Activated naive CD4-positive, alpha-beta T cell treated with anti-CD3 and anti-CD28 coated beads, Interleukin-2, amount 50 U/mL, for 72 hours (primary cell): Measurements from ENCODE around the gene PTPRD. TPM values are rescaled to one million over a fixed set of nuclear protein-coding genes. Genes with fewer than 3 reads are reported as not detected.

ENCODE experiments used
- ATAC-seq, 2 donors: fragments of 150-1000 bp; cut with Tn5 transposase; 2 replicates each; pipeline ENCODE4 v1.10.0; 2021; ENCODE audit warnings: mild to moderate bottlenecking in 2 of 2, moderate library complexity in 2 of 2
- DNase-seq, 2 donors: peaks; one replicate each; pipeline ENCODE4 v3.0.0; 2021 to 2022; ENCODE audit warnings: low spot score in 2 of 2
- H3K27ac Mint-ChIP-seq, 2 donors: one replicate each; pipeline ENCODE4 v1.8.0; 2022; ENCODE audit warnings: mild to moderate bottlenecking in 2 of 2, mixed read lengths in 2 of 2
- H3K36me3 Mint-ChIP-seq, 2 donors: one replicate each; pipeline ENCODE4 v1.8.0; 2022; ENCODE audit warnings: mixed read lengths in 2 of 2
- H3K9me3 Mint-ChIP-seq, 2 donors: one replicate each; pipeline ENCODE4 v1.8.0; 2022; ENCODE audit warnings: mixed read lengths in 2 of 2
- total RNA-seq, 2 donors: library from RNA; stranded (reverse); gene quantifications; one replicate each; pipeline ENCODE4 v1.2.3, GENCODE V29; 2022

PTPRD gene
- total RNA-seq, 2 donors from 2014 or later, result not detected

GRCh38 chr9:10008101-10008799 is 604.6 kb downstream of the PTPRD start:
- Mint-ChIP-seq H3K36me3 (no peaks in the 10 kb centered on the region), H3K9me3 (peaks cover 0 to 1% of the 10 kb centered on the region in 2 donors)
- ATAC-seq, result no peak

GRCh38 chr9:10007356-10007755 is 605.4 kb downstream of the PTPRD start:
- Mint-ChIP-seq H3K36me3 (no peaks in the 10 kb centered on the region), H3K27ac (no peak overlapping the region), H3K9me3 (peaks cover 0 to 6% of the 10 kb centered on the region in 2 donors)
- ATAC-seq (no peak), DNase-seq (no peak)

More at GRCh38 chr9:10008101-10008799, 604.6 kb downstream of the PTPRD start:
- no peak overlapping the region for H3K27ac Mint-ChIP-seq
- DNase-seq, result no peak

GRCh38 chr9:10005206-10005605 is 607.6 kb downstream of the PTPRD start:
- Mint-ChIP-seq H3K36me3 (no peaks in the 10 kb centered on the region), H3K9me3 (peaks cover 0 to 6% of the 10 kb centered on the region in 2 donors), H3K27ac (no peak overlapping the region)
- DNase-seq (no peak), ATAC-seq (no peak)

GRCh38 chr9:10003047-10003446 is 609.8 kb downstream of the PTPRD start:
- peaks cover 5 to 11% of the 10 kb centered on the region in 2 donors for H3K9me3 Mint-ChIP-seq
- no peak overlapping the region for H3K27ac Mint-ChIP-seq
- ATAC-seq (no peak), DNase-seq (no peak)
- H3K36me3 Mint-ChIP-seq, result no peaks in the 10 kb centered on the region

GRCh38 chr9:10000669-10001068 is 612.1 kb downstream of the PTPRD start:
- Mint-ChIP-seq H3K27ac (no peak overlapping the region), H3K9me3 (peaks cover 5 to 19% of the 10 kb centered on the region in 2 donors), H3K36me3 (no peaks in the 10 kb centered on the region)
- ATAC-seq (no peak), DNase-seq (no peak)

GRCh38 chr9:9998491-9999287 is 614.1 kb downstream of the PTPRD start:
- Mint-ChIP-seq H3K27ac (no peak overlapping the region), H3K36me3 (no peaks in the 10 kb centered on the region), H3K9me3 (peaks cover 5 to 19% of the 10 kb centered on the region in 2 donors)
- no peak for DNase-seq
- ATAC-seq, result no peak

GRCh38 chr9:9997585-9997984 is 615.2 kb downstream of the PTPRD start:
- H3K36me3 Mint-ChIP-seq, result no peaks in the 10 kb centered on the region
- H3K27ac Mint-ChIP-seq, result no peak overlapping the region
- DNase-seq, result no peak
- H3K9me3 Mint-ChIP-seq, result peaks cover 5 to 13% of the 10 kb centered on the region in 2 donors
- ATAC-seq, result no peak

GRCh38 chr9:9996259-9996658 is 616.5 kb downstream of the PTPRD start:
- H3K36me3 Mint-ChIP-seq, result no peaks in the 10 kb centered on the region
- no peak for DNase-seq
- peaks cover 9 to 18% of the 10 kb centered on the region in 2 donors for H3K9me3 Mint-ChIP-seq
- no peak for ATAC-seq
- no peak overlapping the region for H3K27ac Mint-ChIP-seq

- no peak for DNase-seq
- ATAC-seq, result no peak
- H3K36me3 Mint-ChIP-seq, result no peaks in the 10 kb centered on the region
- H3K27ac Mint-ChIP-seq, result no peak overlapping the region
- H3K9me3 Mint-ChIP-seq, result peaks cover 13 to 23% of the 10 kb centered on the region in 2 donors
These were observed 619.9 kb downstream of the PTPRD start for GRCh38 chr9:9992936-9993335.

- Mint-ChIP-seq H3K36me3 (no peaks in the 10 kb centered on the region), H3K9me3 (no peaks in the 10 kb centered on the region), H3K27ac (no peak overlapping the region)
- no peak for DNase-seq
- no peak for ATAC-seq
These were observed 639.7 kb downstream of the PTPRD start for GRCh38 chr9:9973062-9973461.

- DNase-seq, result no peak
- no peaks in the 10 kb centered on the region for H3K36me3 Mint-ChIP-seq
These were observed 642.3 kb downstream of the PTPRD start for GRCh38 chr9:9970514-9970913.

GRCh38 chr9:9963841-9964240 is 649.0 kb downstream of the PTPRD start:
- no peak for ATAC-seq
- no peaks in the 10 kb centered on the region for H3K36me3 Mint-ChIP-seq
- H3K9me3 Mint-ChIP-seq, result no peaks in the 10 kb centered on the region
- DNase-seq, result no peak
- no peak overlapping the region for H3K27ac Mint-ChIP-seq

More at GRCh38 chr9:9970514-9970913, 642.3 kb downstream of the PTPRD start:
- no peak for ATAC-seq
- Mint-ChIP-seq H3K27ac (no peak overlapping the region), H3K9me3 (no peaks in the 10 kb centered on the region)

- Mint-ChIP-seq H3K36me3 (no peaks in the 10 kb centered on the region), H3K27ac (no peak overlapping the region), H3K9me3 (no peaks in the 10 kb centered on the region)
- ATAC-seq, result no peak
- DNase-seq, result no peak
These were observed 650.9 kb downstream of the PTPRD start for GRCh38 chr9:9961934-9962333.

GRCh38 chr9:9961487-9961886 is 651.3 kb downstream of the PTPRD start:
- no peak for DNase-seq
- ATAC-seq, result no peak
- Mint-ChIP-seq H3K36me3 (no peaks in the 10 kb centered on the region), H3K9me3 (no peaks in the 10 kb centered on the region), H3K27ac (no peak overlapping the region)

- no peak for DNase-seq
- Mint-ChIP-seq H3K36me3 (no peaks in the 10 kb centered on the region), H3K9me3 (no peaks in the 10 kb centered on the region), H3K27ac (no peak overlapping the region)
- no peak for ATAC-seq
These were observed 661.1 kb downstream of the PTPRD start for GRCh38 chr9:9951556-9952160.

- no peak for DNase-seq
- no peak for ATAC-seq
- Mint-ChIP-seq H3K9me3 (no peaks in the 10 kb centered on the region), H3K36me3 (no peaks in the 10 kb centered on the region), H3K27ac (no peak overlapping the region)
These were observed 662.0 kb downstream of the PTPRD start for GRCh38 chr9:9950813-9951212.

GRCh38 chr9:9949978-9950377 is 662.8 kb downstream of the PTPRD start:
- DNase-seq (no peak), ATAC-seq (no peak)
- no peak overlapping the region for H3K27ac Mint-ChIP-seq
- no peaks in the 10 kb centered on the region for H3K36me3 Mint-ChIP-seq
- no peaks in the 10 kb centered on the region for H3K9me3 Mint-ChIP-seq
